Subcutaneous abdominal adipose tissue (tissue), 5 donors: ENCODE measurements around the gene MCFD2.
"Not testable (repeated sequence)": the region's sequence is repeated elsewhere in the genome, so short reads cannot be mapped to it uniquely, and the experiment has no call there.

Source experiments
- H3K27ac ChIP-seq: one replicate; pipeline ENCODE4 v1.7.0; 2013; ENCODE audit warnings: low read depth, mild to moderate bottlenecking, inconsistent platforms, low read length, moderate library complexity
- H3K27me3 ChIP-seq, 5 donors: one replicate each; pipeline ENCODE4 v1.7.0; 2013; ENCODE audit warnings: low read length in 5 of 5, inconsistent platforms in 1 of 5; ENCODE audit not compliant: control insufficient read depth in 5 of 5, insufficient read depth in 4 of 5
- H3K36me3 ChIP-seq, 5 donors: one replicate each; pipeline ENCODE4 v1.7.0; 2013; ENCODE audit warnings: low read length in 5 of 5; ENCODE audit not compliant: control insufficient read depth in 5 of 5, insufficient read depth in 5 of 5
- H3K4me1 ChIP-seq, 5 donors: one replicate each; pipeline ENCODE4 v1.7.0; 2013; ENCODE audit warnings: low read length in 5 of 5, mild to moderate bottlenecking in 3 of 5, moderate library complexity in 1 of 5; ENCODE audit not compliant: control insufficient read depth in 5 of 5, insufficient read depth in 5 of 5
- H3K4me3 ChIP-seq, 5 donors: one replicate each; pipeline ENCODE4 v1.7.0; 2013; ENCODE audit warnings: low read length in 5 of 5, low read depth in 1 of 5
- H3K9ac ChIP-seq, 5 donors: one replicate each; pipeline ENCODE4 v1.7.0; 2013; ENCODE audit warnings: low read length in 5 of 5, mild to moderate bottlenecking in 4 of 5, moderate library complexity in 3 of 5
- H3K9me3 ChIP-seq, 5 donors: one replicate each; pipeline ENCODE4 v1.7.0; 2013; ENCODE audit warnings: low read length in 5 of 5; ENCODE audit not compliant: control insufficient read depth in 5 of 5
- donor health status: healthy.
- donor health status: healthy.
- donor health status: healthy.
- donor health status: healthy.
- donor health status: healthy.

Gene MCFD2

GRCh38 chr2:46904908-46905678, 10.5 kb downstream of the MCFD2 start:
- not testable (repeated sequence) for H3K4me3 ChIP-seq, H3K4me1 ChIP-seq, H3K9me3 ChIP-seq, H3K27me3 ChIP-seq, H3K27ac ChIP-seq, H3K9ac ChIP-seq
- H3K36me3 ChIP-seq = peaks cover 18 to 53% (median 46%) of the 10 kb centered on the region in 5 donors

- H3K27ac ChIP-seq, H3K27me3 ChIP-seq, H3K4me1 ChIP-seq, H3K9me3 ChIP-seq, H3K4me3 ChIP-seq, H3K9ac ChIP-seq: not testable (repeated sequence)
- peaks cover 15 to 32% (median 26%) of the 10 kb centered on the region in 5 donors for H3K36me3 ChIP-seq
Observed at GRCh38 chr2:46902980-46903379, 12.6 kb downstream of the MCFD2 start.

- Histone ChIP-seq H3K27me3 (no peaks in the 10 kb centered on the region), H3K36me3 (peaks cover 11 to 27% (median 21%) of the 10 kb centered on the region in 5 donors), H3K27ac (no peak overlapping the region)
Observed at GRCh38 chr2:46902465-46902864, 13.1 kb downstream of the MCFD2 start.

GRCh38 chr2:46901611-46902010, 14.0 kb downstream of the MCFD2 start:
- H3K27me3 ChIP-seq = no peaks in the 10 kb centered on the region
- H3K4me1 ChIP-seq = peaks cover 0 to 3% (median 0%) of the 10 kb centered on the region in 5 donors
- H3K36me3 ChIP-seq = peaks cover 8 to 18% (median 12%) of the 10 kb centered on the region in 5 donors
- H3K27ac ChIP-seq = no peak overlapping the region
- H3K9ac ChIP-seq = no peak overlapping the region
- H3K9me3 ChIP-seq = no peaks in the 10 kb centered on the region
- H3K4me3 ChIP-seq = no peak overlapping the region

More at GRCh38 chr2:46902465-46902864, 13.1 kb downstream of the MCFD2 start:
- Histone ChIP-seq H3K4me1 (peaks cover 0 to 3% (median 0%) of the 10 kb centered on the region in 5 donors), H3K4me3 (no peak overlapping the region), H3K9ac (no peak overlapping the region), H3K9me3 (no peaks in the 10 kb centered on the region)

GRCh38 chr2:46900381-46900780, 15.2 kb downstream of the MCFD2 start:
- H3K9me3 ChIP-seq = no peaks in the 10 kb centered on the region
- no peak overlapping the region for H3K4me3 ChIP-seq
- H3K9ac ChIP-seq = no peak overlapping the region
- H3K27me3 ChIP-seq = no peaks in the 10 kb centered on the region
- peaks cover 4 to 9% (median 5%) of the 10 kb centered on the region in 5 donors for H3K36me3 ChIP-seq
- H3K4me1 ChIP-seq = peaks cover 0 to 3% (median 0%) of the 10 kb centered on the region in 5 donors
- H3K27ac ChIP-seq = no peak overlapping the region

GRCh38 chr2:46899053-46899452, 16.6 kb downstream of the MCFD2 start:
- Histone ChIP-seq H3K9me3 (no peaks in the 10 kb centered on the region), H3K27me3 (no peaks in the 10 kb centered on the region), H3K27ac (no peak overlapping the region), H3K4me3 (no peak overlapping the region), H3K9ac (no peak overlapping the region), H3K36me3 (peaks cover 0 to 2% (median 0%) of the 10 kb centered on the region in 5 donors), H3K4me1 (peaks cover 0 to 3% (median 0%) of the 10 kb centered on the region in 5 donors)

GRCh38 chr2:46898024-46898423, 17.6 kb downstream of the MCFD2 start:
- Histone ChIP-seq H3K9ac (no peak overlapping the region), H3K4me3 (no peak overlapping the region), H3K36me3 (no peaks in the 10 kb centered on the region), H3K27ac (no peak overlapping the region), H3K27me3 (no peaks in the 10 kb centered on the region), H3K9me3 (no peaks in the 10 kb centered on the region), H3K4me1 (peaks cover 0 to 3% (median 0%) of the 10 kb centered on the region in 5 donors)

GRCh38 chr2:46893269-46893939, 22.2 kb downstream of the MCFD2 start:
- no peaks in the 10 kb centered on the region for H3K27me3 ChIP-seq
- H3K9ac ChIP-seq = no peak overlapping the region
- H3K27ac ChIP-seq = no peak overlapping the region
- H3K4me3 ChIP-seq = no peak overlapping the region
- no peaks in the 10 kb centered on the region for H3K36me3 ChIP-seq
- H3K9me3 ChIP-seq = no peaks in the 10 kb centered on the region
- peaks cover 0 to under 1% (median 0%) of the 10 kb centered on the region in 5 donors for H3K4me1 ChIP-seq

- Histone ChIP-seq H3K27ac (no peak overlapping the region), H3K4me1 (no peaks in the 10 kb centered on the region), H3K27me3 (no peaks in the 10 kb centered on the region), H3K4me3 (no peak overlapping the region), H3K9me3 (no peaks in the 10 kb centered on the region), H3K9ac (no peak overlapping the region), H3K36me3 (no peaks in the 10 kb centered on the region)
Observed at GRCh38 chr2:46891956-46892553, 23.6 kb downstream of the MCFD2 start.

GRCh38 chr2:46888421-46888952, 27.1 kb downstream of the MCFD2 start:
- no peaks in the 10 kb centered on the region for H3K4me1 ChIP-seq
- no peak overlapping the region for H3K9ac ChIP-seq
- H3K36me3 ChIP-seq = no peaks in the 10 kb centered on the region
- H3K27ac ChIP-seq = no peak overlapping the region
- H3K9me3 ChIP-seq = no peaks in the 10 kb centered on the region
- H3K27me3 ChIP-seq = no peaks in the 10 kb centered on the region
- H3K4me3 ChIP-seq = no peak overlapping the region
